Mesothelial cell of epicardium (in vitro differentiated cells): ENCODE measurements around the gene PCYT2. TPM values are rescaled to one million over a fixed set of nuclear protein-coding genes. Genes with fewer than 3 reads are reported as not detected.

Experiments used
- DNase-seq, 2 experiments: peaks; one replicate each; pipeline ENCODE4 v3.0.0; 2021; ENCODE audit warnings: low spot score in 2 of 2; ENCODE audit not compliant: unreplicated experiment in 2 of 2
- H3K27ac Mint-ChIP-seq: 2 replicates; pipeline ENCODE4 v1.8.0; 2021; ENCODE audit warnings: mixed read lengths
- H3K27me3 Mint-ChIP-seq: 2 replicates; pipeline ENCODE4 v1.8.0; 2021; ENCODE audit warnings: low read depth, mixed read lengths
- H3K36me3 Mint-ChIP-seq: 2 replicates; pipeline ENCODE4 v1.8.0; 2021; ENCODE audit warnings: mixed read lengths
- H3K4me1 Mint-ChIP-seq: 2 replicates; pipeline ENCODE4 v1.8.0; 2021; ENCODE audit warnings: mixed read lengths
- H3K4me3 Mint-ChIP-seq: 2 replicates; pipeline ENCODE4 v1.8.0; 2021; ENCODE audit warnings: mild to moderate bottlenecking, moderate library complexity, mixed read lengths
- H3K9me3 Mint-ChIP-seq: 2 replicates; pipeline ENCODE4 v1.8.0; 2021; ENCODE audit warnings: mixed read lengths
- CTCF ChIP-seq: fragments of 200-600 bp; sonication (generic); IDR thresholded peaks from one replicate; pipeline ENCODE4 v1.5.0; 2021; ENCODE audit warnings: antibody characterized with exemption; ENCODE audit not compliant: unreplicated experiment
- total RNA-seq: library from RNA; stranded (reverse); gene quantifications from 3 replicates; pipeline ENCODE4 v1.2.1, GENCODE V29; 2021

The PCYT2 gene
- total RNA-seq, 1 donor from 2014 or later: 20.5 TPM

- peak overlapping the region; percentile 85 for H3K4me3 Mint-ChIP-seq
- no peaks in the 10 kb centered on the region for H3K9me3 Mint-ChIP-seq
- H3K4me1 Mint-ChIP-seq: peaks cover 43% of the 10 kb centered on the region
- no peak for DNase-seq
- H3K36me3 Mint-ChIP-seq: peaks cover 9% of the 10 kb centered on the region
- TF ChIP-seq CTCF: no peak
- peaks cover 2% of the 10 kb centered on the region for H3K27me3 Mint-ChIP-seq
- peak overlapping the region; percentile 93 for H3K27ac Mint-ChIP-seq
Observed at GRCh38 chr17:81858967-81859905, 52.0 kb downstream of the PCYT2 start.

- Mint-ChIP-seq H3K4me3 (peak overlapping the region; percentile 85), H3K9me3 (no peaks in the 10 kb centered on the region)
- no peak for DNase-seq
Observed at GRCh38 chr17:81858170-81858966, 52.8 kb downstream of the PCYT2 start.

GRCh38 chr17:81854974-81855774 lies 56.0 kb downstream of the PCYT2 start:
- Mint-ChIP-seq H3K27ac (no peak overlapping the region), H3K36me3 (peaks cover 26% of the 10 kb centered on the region), H3K9me3 (no peaks in the 10 kb centered on the region), H3K27me3 (no peaks in the 10 kb centered on the region), H3K4me1 (peaks cover 26% of the 10 kb centered on the region), H3K4me3 (no peak overlapping the region)
- TF ChIP-seq CTCF: no peak
- DNase-seq: no peak

More at GRCh38 chr17:81858170-81858966, 52.8 kb downstream of the PCYT2 start:
- Mint-ChIP-seq H3K27me3 (peaks cover 2% of the 10 kb centered on the region), H3K36me3 (peaks cover 15% of the 10 kb centered on the region), H3K4me1 (peaks cover 39% of the 10 kb centered on the region), H3K27ac (peak overlapping the region; percentile 34)
- TF ChIP-seq CTCF: no peak

- DNase-seq: no peak
- no peaks in the 10 kb centered on the region for H3K9me3 Mint-ChIP-seq
- H3K27ac Mint-ChIP-seq: no peak overlapping the region
- H3K4me3 Mint-ChIP-seq: no peak overlapping the region
- H3K4me1 Mint-ChIP-seq: peaks cover under 1% of the 10 kb centered on the region
- no peak for TF ChIP-seq CTCF
- no peaks in the 10 kb centered on the region for H3K27me3 Mint-ChIP-seq
- peaks cover 19% of the 10 kb centered on the region for H3K36me3 Mint-ChIP-seq
Observed at GRCh38 chr17:81852237-81852636, 59.0 kb downstream of the PCYT2 start.

- Mint-ChIP-seq H3K27ac (no peak overlapping the region), H3K36me3 (peaks cover 19% of the 10 kb centered on the region), H3K9me3 (no peaks in the 10 kb centered on the region), H3K4me1 (no peaks in the 10 kb centered on the region), H3K27me3 (no peaks in the 10 kb centered on the region), H3K4me3 (no peak overlapping the region)
- no peak for TF ChIP-seq CTCF
- DNase-seq: no peak
Observed at GRCh38 chr17:81851423-81851822, 59.8 kb downstream of the PCYT2 start.
